GM19025 (cell line): ENCODE data around the gene SLC35G6.
"Not testable (repeated sequence)": the region's sequence is repeated elsewhere in the genome, so short reads cannot be mapped to it uniquely, and the experiment has no call there.

Source experiments
- ATAC-seq: cut with Tn5 transposase; IDR thresholded peaks from one replicate; pipeline ENCODE4 v1.9.1; 2021; ENCODE audit warnings: mild to moderate bottlenecking, low read depth, moderate library complexity; ENCODE audit not compliant: unreplicated experiment

SLC35G6 gene

DNA sequence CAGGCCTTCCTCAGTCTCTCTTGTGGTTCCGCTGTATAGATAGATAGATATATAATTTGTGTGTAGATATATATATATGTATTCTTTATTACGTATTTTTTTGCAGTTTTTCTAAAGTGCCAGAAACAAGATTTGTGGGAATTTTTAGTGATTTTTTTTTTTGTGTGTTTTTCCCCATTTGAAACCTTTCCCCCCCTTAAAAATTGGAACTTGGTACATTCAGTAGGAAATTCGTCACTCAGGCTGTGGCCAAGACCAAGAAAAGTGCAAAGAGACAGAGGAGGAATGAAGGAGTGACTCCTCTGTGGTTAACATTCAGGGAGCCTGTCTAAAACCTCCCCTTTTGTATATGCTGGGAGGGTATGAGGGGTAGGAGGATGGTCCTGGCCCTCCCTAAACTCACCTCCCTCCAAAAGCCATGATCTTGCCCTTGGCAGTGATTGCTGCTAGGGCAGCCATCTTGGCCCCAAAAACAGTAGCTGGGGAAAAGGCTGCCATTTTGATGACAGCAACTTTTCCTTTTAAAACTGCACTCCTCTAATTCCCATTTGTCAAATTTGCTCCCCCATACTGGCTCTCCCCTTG lies 21.2 kb upstream of the SLC35G6 start:
- ATAC-seq, result no peak

DNA sequence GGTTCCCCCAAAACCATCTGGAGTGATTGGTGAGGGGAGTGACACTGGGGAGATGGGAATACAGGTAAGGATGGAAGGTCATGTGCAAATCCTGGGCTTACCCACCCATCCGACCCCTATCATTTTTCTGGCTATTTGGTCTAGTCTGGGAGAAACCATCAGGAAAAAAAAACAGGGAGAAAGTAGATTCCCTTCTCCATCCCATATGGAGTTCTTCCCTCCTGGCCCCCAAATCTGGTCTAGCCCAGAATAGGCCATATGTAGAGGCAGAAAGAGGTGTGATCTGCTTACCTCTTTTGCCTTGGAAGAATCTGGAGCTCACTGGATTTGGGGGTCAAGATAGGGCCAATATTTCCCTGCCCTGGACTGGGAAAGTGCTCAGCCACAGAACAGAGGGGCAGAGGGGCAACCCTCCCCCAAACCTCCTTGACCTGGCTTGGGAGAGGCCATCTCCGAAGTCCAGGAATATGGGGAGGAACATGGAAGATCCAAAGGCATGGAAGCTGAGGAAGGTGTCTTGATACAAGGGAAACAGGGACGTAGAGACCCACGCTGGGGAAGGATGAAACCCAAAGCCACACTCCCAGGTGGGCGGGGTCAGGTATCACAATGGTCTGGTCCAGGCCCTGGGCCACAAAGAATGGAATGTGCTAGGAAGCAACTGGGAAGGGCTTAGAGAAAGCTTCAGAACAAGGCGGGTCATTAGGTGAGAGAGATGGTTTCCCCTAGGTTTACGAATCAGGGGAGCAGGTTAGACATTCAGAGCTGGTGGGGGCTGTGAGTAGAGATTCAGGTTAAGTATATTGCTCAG lies 20.2 kb upstream of the SLC35G6 start:
- ATAC-seq, result no peak

DNA sequence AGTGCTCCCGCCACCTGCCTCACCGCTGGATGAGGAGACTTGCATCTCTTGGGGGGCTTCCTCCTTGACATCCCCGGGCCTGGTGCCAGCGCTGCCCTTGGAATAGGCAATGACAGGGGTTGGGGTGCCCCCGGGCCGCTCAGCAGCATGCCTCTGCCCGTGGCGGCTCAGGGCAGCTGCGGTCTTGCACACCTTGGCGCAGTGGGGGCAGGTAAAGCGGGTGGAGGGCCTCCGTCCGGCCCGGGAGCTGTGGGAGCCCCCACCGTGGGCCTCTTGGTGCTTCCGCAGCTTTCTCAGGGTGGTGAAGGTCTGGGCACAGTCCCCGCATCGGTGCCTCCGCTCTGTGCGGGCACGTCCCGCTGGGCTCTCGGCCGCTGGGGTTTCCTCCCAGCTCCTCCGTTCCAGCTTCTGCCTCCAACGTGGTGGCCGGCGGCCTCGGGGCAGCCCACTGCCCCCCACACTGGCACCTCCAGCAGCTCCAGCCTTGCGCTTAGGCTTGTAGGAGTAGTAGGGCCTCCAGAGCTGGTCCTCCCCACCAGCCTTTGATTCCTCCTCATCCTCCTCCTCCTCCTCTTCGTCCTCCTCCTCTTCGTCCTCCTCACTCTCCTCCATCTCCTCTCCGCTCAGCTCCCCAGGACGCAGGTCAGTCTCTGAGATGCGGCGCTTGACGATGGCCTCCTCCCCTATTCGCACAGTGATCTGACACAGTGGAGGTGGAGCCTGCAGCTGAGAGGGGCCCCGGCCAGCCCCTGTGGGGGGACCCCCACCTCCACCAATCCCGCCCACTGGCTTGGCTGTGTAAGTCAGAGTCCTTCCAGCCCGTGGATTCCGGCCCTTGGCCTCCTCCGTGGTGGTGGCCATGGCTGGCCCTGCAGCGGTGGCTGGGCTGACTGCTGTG lies 18.5 kb upstream of the SLC35G6 start:
- no peak for ATAC-seq

DNA sequence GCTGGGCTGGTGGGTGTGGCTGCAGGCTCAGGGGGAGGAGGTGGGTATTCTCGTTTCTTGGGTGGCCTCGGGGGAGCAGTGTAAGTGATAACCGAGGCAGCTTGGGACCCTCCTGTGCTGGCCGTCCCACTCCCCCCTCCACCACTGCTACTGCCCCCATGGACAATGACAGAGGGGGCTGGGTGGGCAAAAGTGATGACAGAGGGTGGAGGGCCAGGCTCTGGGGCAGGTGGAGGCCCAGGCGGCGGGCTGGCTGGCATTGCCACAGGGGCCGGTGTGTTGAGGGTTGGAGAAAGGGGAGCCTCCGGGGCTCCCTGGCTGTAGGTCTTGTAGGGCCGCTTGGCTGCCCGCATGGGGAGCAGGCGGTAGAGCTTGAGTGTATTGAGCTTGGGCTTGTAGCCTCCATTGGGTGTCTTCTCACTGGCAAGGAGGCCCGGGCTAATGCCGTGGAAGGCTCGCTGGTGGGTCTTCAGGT lies 17.8 kb upstream of the SLC35G6 start:
- ATAC-seq, result no peak

DNA sequence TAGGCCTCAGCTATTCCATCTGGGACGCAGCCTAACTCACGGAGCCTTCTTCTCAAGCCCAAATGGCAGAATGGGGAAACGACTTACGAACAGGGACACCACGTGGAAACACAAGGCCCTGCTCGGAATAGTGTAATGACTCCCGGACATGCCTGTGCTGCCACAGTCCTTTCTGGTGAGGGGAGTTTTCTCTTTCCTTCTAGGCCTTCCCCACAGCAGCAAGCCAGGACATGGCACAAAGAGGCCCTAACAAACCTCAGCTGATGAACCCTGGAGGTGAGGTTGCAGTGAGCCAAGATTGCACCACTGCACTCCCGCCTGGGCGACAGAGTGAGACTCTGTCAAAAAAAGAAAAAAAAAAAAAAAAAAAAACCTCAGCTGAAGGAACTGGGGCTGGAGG lies 17.2 kb upstream of the SLC35G6 start:
- no peak for ATAC-seq

DNA sequence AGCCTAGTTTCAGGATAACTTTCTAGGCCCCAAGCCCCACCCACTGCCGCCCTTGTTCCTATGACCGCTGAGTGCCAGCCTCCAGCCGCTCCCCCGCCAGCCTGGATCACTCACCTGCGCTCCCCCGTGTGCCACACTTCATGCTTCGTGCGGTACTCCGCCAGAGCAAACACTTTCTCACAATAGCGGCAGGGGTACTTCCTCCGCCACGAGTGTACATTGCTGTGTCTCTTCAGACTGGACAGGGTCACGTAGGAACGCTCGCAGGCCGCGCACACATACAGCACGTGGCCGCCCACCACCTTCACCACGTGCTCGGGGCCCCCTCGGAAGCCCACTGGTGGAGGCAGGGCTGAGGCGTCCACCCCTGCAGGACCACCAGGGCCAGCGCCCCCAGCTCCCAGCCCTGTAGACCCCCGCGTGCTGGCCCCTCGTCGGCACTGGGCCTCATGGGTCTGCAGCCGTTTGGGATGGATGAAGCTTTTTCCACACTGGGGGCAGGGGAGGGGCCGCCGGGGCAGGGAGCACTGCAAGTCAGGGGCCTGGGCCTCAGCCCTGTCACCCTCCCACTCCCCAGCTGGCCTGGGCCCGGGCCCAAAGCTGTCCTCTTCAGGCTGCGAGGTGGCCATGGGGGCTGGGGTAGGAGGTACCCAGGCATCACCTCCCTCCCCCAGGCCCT lies 15.5 kb upstream of the SLC35G6 start:
- no peak for ATAC-seq

DNA sequence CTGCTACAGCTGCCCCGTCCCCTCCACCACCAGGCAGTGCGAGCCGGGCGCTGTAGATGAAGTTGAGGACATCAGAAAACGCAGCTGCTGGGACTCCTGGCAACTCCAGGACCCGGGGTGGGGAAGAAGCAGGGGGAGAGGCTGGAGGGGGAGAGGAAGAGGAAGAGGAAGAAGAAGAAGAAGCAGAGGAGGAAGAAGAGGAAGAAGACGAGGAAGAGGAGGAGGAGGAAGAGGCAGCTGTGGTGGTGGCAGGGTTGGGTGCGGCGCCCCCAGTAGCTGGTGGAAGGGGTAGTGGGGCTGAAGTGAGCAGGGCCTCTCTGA lies 15.0 kb upstream of the SLC35G6 start:
- no peak for ATAC-seq

DNA sequence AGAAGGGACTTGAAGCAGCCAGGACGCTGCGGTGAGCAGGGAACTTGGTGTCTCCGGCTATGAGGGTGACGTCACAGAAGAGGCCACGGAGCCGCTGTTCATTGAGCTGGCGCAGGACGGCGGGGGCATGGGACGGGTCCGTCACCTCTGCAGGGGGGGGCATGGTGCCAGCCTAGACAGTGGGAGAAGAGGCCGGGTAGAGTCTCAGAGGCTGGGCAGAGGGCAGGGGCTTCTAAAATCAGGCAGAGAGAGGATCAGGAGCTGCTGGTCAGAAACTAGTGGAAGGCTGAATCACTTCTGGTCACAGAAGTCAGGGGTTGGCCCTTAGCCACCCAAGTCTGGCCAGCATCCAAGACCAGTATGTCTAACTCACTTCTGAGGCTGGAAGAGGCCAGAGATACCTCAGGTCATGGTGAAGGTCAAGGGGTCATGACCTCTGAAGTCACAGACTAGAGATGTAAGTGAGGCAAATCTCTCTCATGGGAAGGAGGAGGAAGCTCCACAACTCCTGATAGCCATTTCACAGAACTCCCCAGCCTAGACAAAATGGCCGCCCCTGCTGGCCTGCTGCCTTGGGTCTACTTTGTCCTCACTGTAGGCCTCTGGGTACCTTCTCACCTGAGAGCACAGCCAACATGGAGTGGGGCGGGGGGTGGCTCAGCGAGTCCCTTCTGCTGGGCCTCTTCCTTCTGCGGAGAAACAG lies 14.5 kb upstream of the SLC35G6 start:
- ATAC-seq, result no peak

DNA sequence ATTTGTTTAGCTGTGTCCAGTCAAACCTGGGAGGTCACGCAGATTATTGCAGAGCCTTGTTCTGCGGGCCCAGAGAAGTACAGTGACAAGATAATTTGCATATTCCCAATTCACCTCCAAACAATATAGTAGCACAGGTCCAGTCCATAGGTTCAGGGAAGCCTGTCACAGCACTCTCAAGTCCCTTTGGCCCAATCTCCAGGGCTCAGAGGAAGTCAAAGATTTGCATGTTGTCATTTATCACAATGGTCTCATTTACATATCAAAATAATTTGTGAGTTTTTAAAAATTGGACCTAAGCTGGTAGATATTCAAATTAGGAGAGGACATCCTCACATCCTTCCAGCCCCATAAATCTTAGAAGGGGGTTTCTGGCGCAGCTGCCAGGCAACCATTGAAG lies 13.7 kb upstream of the SLC35G6 start:
- ATAC-seq, result no peak

DNA sequence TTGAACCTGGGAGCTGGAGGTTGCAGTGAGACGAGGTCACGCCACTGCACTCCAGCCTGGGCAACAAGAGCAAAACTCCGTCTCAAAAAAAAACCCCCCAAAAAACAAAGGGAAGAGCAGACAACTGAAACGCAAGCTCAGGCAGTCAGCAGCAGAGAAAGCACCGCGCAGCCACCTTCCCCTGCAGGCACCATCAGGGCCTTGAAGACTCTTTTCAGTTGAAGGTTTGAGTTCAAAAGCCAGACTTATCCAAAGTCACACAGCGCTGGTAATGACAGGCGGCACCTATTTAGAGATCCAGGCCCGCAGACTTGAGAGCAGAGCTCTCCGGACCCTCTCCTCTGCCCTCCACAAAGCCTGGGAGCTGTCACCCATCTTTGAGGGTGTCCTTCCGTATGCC lies 13.0 kb upstream of the SLC35G6 start:
- no peak for ATAC-seq

DNA sequence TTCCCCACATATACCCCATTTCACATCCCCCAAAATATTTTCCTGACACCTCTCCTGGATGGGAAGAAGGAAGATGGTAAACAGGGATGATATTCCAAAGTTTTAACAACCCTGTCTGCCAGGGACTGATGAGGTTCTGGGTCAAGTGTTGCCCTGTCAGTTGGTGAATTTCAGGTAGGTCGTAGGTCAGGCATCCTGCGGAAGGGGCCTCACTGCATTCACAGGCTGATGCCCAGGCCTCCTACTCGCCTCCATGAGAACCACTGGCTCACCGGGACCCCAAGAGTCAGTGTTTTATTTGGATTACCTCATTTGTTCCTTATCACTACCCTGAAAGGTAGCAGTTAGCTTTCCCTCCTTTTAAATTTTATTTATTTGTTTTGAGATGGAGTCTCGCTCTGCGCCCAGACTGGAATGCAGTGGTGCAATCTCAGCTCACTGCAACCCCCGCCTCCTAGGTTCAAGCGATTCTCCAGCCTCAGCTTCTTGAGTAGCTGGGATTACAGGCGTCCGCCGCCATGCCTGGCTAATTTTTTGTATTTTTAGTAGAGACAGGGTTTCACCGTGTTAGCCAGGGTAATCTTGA lies 12.3 kb upstream of the SLC35G6 start:
- ATAC-seq, result no peak

DNA sequence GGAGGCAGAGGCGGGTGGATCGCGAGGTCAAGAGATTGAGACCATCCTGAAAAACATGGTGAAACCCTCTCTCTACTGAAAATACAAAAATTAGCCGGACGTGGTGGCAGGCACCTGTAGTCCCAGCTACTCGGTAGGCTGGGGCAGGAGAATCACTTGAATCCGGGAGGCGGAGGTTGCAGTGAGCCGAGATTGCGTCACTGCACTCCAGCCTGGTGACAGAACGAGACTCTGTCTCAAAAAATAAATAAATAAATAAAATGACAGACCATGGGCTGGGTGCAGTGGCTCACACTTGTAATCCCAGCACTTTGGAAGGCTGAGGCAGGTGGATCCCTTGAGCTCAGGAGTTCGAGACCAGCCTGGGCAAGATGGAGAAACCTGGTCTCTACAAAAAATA lies 11.4 kb upstream of the SLC35G6 start:
- not testable (repeated sequence) for ATAC-seq

DNA sequence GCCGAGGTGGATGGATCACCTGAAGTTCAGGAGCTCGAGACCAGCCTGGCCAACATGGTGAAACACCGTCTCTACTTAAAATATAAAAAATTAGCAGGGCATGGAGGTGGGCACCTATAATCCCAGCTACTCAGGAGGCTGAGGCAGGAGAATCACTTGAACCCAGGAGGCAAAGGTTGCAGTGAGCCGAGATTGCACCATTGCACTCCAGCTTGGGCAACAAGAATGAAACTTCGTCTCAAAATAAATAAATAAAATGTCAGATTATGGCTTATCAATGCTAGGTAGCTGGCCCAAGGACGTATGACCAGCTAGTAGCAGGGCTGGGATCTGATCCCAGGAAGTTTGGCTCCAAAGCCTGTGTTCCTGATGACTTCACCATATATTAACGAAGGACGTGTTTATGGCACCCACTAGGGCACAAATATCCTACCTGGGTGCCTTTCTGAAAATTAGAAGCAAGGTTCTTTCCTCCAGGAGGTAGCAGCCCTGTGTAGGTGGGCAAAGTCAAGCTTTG lies 10.7 kb upstream of the SLC35G6 start:
- ATAC-seq, result not testable (repeated sequence)

DNA sequence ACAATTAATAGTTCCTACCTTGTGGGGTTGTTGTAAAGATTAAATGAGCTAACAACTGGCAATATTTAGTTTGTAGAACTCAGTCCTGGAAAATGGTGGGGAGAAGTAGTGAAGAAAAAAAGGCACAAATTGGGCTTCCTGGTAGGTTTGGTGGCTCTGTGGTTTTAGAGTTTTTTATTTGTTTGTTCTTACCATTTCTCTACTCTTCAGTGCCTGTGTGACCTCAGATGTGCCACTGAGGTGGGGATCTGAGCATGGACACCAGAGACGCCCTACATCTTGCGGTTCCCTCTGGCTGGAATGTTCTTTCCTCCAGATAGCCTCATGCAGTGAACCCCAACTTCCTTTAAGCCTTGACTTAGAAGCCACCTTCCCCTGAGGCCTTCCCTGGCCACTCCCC lies 9.5 kb upstream of the SLC35G6 start:
- no peak for ATAC-seq

DNA sequence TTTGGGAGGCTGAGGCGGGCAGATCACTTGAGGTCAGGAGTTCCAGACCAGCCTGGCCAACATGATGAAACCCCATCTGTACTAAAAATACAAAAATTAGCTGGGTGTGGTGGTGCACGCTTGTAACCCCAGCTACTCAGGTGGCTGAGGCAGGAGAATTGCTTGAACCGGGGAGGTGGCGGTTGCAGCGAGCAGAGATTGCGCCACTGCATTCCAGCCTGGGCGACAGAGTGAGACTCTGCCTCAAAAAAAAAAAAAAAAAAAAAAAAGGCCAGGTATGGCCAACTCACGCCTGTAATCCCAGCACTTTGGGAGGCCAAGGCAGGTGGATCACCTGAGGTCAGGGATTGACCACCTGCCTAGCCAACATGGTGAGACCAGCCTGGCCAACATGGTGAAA lies 6.5 kb upstream of the SLC35G6 start:
- not testable (repeated sequence) for ATAC-seq

DNA sequence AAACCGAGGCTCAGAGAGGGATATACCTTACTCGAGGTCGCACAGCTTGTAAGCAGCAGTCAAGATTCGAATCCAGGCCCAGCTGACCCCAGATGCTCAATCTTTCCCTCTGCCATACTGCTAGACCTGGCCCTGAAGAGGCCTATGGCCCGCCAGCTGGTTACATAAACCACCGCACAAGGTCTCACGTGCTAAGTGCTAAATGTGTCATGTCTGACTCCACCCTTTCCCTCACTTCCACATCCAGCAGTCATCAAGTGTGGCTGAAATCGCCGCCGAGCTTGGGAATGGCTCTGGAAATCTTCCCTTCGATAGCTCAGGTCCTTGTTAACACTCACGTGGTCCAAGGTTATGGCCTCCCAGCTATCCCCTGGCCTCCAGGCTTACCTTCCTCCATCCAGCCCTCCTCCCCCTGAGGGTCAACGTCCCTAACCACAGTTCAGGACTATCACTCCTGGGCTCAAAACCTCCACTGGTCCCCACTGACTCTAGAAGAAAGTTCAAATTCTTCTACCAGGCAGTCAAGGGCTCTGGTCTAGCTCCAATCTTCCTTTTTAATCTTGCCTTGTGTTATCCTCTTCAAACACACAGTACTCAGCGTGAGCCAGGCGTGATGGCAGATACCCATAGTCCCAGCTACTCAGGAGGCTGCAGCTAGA lies 5.4 kb upstream of the SLC35G6 start:
- ATAC-seq, result no peak

DNA sequence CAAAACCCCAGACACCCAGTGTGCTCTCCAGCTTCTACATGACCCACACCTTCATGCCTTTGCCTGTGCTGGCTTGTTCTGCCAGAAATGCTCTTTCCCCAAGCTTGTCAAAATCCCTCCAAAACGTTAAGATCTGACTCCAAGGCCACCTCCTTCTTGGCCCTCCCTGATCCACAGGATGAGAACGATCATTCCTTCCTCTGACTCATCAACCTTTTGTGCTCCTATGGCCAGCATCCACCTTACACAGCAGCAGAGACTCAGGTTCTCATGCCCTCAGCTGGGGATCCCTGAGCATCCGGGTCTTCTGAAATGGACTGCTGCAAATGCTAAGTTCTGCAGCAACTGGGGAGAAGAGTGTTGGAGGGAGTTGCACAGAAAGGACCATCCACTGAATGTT lies 4.8 kb upstream of the SLC35G6 start:
- no peak for ATAC-seq

DNA sequence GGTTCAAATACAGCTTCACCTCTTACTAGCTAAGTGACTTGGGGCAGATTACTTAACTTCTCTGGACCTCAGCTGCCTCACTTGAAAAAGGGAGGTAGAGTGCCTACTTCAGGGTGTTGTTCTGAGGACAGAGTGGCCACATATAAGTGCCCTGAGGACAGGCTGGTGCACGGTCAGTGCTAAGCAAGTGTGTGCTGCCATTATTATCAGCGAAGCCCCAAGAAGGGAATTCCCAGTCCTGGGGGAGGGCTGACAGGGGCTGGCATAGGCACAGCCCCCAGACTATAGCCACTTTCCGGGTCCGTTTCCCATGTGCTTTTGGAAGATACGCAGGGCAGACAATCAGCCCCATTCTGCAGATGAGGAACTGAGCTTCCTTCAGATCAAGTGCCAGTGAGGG lies 4.3 kb upstream of the SLC35G6 start:
- no peak for ATAC-seq
